Dermis lymphatic vessel endothelial cell (primary cell): Measurements from ENCODE around the gene UBE3B. TPM values are rescaled to one million over a fixed set of nuclear protein-coding genes. Genes with fewer than 3 reads are reported as not detected.

Experiments
- total RNA-seq: library from RNA; depleted of rRNA; stranded (reverse); fragments of >200 nt; gene quantifications from 2 replicates; pipeline ENCODE4 v1.2.1, GENCODE V29; 2014

The UBE3B gene, protein sequence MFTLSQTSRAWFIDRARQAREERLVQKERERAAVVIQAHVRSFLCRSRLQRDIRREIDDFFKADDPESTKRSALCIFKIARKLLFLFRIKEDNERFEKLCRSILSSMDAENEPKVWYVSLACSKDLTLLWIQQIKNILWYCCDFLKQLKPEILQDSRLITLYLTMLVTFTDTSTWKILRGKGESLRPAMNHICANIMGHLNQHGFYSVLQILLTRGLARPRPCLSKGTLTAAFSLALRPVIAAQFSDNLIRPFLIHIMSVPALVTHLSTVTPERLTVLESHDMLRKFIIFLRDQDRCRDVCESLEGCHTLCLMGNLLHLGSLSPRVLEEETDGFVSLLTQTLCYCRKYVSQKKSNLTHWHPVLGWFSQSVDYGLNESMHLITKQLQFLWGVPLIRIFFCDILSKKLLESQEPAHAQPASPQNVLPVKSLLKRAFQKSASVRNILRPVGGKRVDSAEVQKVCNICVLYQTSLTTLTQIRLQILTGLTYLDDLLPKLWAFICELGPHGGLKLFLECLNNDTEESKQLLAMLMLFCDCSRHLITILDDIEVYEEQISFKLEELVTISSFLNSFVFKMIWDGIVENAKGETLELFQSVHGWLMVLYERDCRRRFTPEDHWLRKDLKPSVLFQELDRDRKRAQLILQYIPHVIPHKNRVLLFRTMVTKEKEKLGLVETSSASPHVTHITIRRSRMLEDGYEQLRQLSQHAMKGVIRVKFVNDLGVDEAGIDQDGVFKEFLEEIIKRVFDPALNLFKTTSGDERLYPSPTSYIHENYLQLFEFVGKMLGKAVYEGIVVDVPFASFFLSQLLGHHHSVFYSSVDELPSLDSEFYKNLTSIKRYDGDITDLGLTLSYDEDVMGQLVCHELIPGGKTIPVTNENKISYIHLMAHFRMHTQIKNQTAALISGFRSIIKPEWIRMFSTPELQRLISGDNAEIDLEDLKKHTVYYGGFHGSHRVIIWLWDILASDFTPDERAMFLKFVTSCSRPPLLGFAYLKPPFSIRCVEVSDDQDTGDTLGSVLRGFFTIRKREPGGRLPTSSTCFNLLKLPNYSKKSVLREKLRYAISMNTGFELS
- total RNA-seq: 27.6 and 30.8 TPM in 2 replicates

DNA sequence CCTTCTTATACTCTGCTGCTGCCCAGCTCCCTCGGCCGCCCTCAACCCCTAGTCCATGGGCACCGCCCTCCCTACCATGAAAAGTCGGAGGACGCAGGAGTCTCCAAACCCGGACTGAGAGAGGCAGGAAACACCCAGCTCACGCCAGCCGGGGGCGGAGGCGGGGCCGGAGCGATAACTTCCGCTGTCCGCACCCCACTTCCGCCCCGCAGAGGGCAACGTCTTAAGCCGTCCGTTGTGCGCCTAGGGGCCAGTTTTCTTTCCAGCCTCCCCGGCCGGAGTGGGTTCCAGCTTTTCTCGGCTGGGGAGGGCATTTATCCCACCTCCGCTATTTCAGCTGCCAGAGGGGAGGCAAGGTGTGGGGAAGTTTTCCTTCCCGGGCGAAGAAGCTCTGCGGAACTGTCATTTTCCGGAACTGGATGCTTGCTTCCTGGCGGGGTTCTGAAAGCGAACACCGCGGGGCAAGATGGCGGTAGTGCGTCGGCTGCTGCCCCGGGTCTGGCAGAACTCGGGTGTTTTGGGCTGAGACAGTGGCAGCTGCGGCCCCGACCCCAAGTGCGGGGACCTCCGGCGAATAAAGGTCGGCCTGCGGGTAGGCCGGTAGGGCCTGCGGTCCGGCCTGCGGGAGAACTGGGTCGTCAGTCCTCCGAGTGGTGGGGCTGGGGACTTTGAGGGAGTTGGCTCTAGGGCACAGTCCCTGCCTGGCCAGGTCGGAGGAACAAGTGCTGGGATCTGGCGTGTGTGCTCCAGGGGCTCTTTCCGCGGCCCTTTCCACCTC lies at the start of gene UBE3B, which contains the start of gene KCTD10:
UBE3B (plus strand) TSS at position 450 of the 778 bp plus-strand sequence. CDS start 5,918 bp downstream, outside the sequence.
KCTD10 (minus strand) TSS at position 116 of the 778 bp plus-strand sequence; CDS start at position 78, 38 bp downstream.

DNA sequence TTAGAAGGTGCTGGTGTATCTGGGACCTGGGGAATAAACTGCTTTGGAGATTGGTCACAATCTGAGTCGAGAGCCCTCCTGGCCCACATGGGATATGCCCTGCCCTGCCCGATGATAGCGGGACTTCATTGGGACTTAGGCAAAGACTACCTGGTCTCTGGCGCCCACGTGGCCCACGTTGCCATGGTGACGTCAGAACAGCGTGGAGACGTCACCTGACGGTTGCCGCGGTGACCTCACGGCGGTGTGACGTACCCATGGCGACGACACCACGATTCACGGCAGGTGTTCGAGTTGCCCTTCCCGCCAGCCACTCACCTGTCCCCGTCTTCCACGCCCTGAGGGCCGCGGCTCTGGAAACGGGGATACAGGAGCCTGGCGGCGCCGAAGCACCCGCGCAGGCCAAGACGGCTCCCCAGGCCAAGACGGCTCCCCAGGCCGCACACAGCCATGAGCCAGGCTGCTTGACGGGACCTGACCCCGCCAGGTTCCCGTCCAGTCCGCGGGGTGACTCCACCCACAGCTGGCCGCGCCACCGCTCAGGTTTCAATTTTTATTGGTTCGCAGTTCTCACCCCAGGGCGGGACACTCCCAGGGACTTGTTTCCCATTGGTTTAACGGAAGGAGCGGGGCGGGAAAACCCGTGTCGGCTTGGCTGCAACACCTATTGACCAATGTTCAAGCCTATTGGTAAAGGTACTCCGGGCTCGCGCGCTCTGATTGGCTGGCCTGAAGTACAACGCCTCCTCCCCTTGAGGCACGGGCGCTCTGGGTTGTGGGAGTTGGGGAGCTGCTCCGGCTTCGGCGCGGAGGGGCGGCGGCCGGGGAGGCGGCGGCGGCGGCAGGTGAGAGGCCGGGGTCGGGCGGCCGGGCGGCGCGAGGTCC lies 95.8 kb downstream of the UBE3B start, which contains the start of the genes MMAB and MVK:
MMAB (minus strand) TSS at position 476 of the 885 bp plus-strand sequence; CDS start at position 452, 24 bp downstream.
MVK (plus strand) TSS at position 766 of the 885 bp plus-strand sequence. CDS start 1,029 bp downstream, outside the sequence.

Other genes starting within 250 kb of the UBE3B start
- not detected in 2 replicates for gene FOXN4, start 168.3 kb upstream of the UBE3B start, total RNA-seq
- gene MYO1H, start 129.7 kb upstream of the UBE3B start, total RNA-seq: not detected in 2 replicates
- gene KCTD10, start 334 bp upstream of the UBE3B start, total RNA-seq: 70.0 and 99.9 TPM in 2 replicates
- gene MMAB, start 95.9 kb downstream of the UBE3B start, total RNA-seq: 10.4 and 11.1 TPM in 2 replicates
- gene MVK, start 96.2 kb downstream of the UBE3B start, total RNA-seq: 6.1 and 7.6 TPM in 2 replicates
- 0.17 and 0.22 TPM in 2 replicates for gene FAM222A, start 236.2 kb downstream of the UBE3B start, total RNA-seq